ENCODE data around the gene NAV2.

The NAV2 gene

DNA sequence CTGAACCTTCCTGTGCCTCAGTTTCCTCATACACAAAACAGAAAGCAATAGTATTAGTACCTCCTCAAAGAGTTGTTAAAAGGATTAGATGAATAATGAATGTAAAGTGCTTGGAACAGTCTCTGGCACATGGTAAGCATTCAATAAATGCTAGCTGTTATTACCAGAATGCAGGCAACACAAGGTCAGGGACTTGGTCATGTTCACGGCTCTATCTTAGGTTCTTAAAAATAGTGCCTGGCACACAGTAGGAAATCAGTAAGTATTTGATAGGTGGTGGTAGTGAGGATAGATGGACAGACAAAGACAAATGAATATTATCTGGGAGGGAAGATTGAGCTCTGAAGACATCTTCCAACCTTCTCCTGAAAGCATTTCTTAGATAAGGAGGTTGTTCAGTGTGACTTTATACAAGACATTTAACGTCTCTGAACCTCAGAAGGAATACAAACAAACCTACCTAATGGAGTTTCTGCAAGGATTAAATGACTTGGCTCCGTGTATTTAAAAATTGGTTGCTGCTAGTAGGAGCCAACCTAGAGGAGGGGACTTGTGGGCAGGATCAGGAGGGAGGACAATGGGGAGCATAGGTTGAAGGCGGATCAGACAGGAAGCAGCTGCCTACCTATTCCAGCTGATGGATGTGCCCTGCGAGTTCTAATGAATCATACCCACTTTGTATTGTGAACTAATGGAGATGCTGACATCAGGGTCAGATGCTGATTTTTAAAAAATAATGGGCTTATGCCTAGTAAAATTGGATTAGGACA is 353.6 kb downstream of the NAV2 start:
- ATAC-seq: no peak; the same call in 2 of the 3 replicates
- TF ChIP-seq TOX (CRISPR knock-in tag; IDR thresholded peaks at IDR 0.05; ENCODE audit: borderline replicate concordance) (no peak), TCF4 (CRISPR knock-in tag; IDR thresholded peaks at IDR 0.05; ENCODE audit: borderline replicate concordance) (no peak), CSDC2 (CRISPR knock-in tag; IDR thresholded peaks at IDR 0.05) (no peak), GLIS3 (CRISPR knock-in tag; IDR thresholded peaks at IDR 0.05) (no peak), OSR1 (CRISPR knock-in tag; IDR thresholded peaks at IDR 0.05) (no peak), ZFP30 (CRISPR knock-in tag; IDR thresholded peaks at IDR 0.05) (no peak), SNAI2 (CRISPR knock-in tag; IDR thresholded peaks at IDR 0.05) (no peak), ZFP3 (CRISPR knock-in tag; IDR thresholded peaks at IDR 0.05) (no peak), PPARA (CRISPR knock-in tag; IDR thresholded peaks at IDR 0.05; ENCODE audit: borderline replicate concordance) (no peak), PATZ1 (CRISPR knock-in tag; IDR thresholded peaks at IDR 0.05; ENCODE audit: borderline replicate concordance) (no peak), ARNTL (CRISPR knock-in tag; IDR thresholded peaks at IDR 0.05; ENCODE audit: borderline replicate concordance, low read depth) (no peak), BACH2 (CRISPR knock-in tag; IDR thresholded peaks at IDR 0.05; ENCODE audit: borderline replicate concordance) (no peak), ZNF565 (CRISPR knock-in tag; conservative IDR thresholded peaks at IDR 0.05; ENCODE audit: low read depth) (no peak), ZNF8 (CRISPR knock-in tag; IDR thresholded peaks at IDR 0.05) (no peak), ISL1 (CRISPR knock-in tag; IDR thresholded peaks at IDR 0.05) (no peak)
- TF ChIP-seq, protein P1, sequence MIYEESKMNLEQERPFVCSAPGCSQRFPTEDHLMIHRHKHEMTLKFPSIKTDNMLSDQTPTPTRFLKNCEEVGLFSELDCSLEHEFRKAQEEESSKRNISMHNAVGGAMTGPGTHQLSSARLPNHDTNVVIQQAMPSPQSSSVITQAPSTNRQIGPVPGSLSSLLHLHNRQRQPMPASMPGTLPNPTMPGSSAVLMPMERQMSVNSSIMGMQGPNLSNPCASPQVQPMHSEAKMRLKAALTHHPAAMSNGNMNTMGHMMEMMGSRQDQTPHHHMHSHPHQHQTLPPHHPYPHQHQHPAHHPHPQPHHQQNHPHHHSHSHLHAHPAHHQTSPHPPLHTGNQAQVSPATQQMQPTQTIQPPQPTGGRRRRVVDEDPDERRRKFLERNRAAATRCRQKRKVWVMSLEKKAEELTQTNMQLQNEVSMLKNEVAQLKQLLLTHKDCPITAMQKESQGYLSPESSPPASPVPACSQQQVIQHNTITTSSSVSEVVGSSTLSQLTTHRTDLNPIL (CRISPR knock-in tag; IDR thresholded peaks at IDR 0.05; ENCODE audit: low read depth): no peak
- TF ChIP-seq, protein P2, sequence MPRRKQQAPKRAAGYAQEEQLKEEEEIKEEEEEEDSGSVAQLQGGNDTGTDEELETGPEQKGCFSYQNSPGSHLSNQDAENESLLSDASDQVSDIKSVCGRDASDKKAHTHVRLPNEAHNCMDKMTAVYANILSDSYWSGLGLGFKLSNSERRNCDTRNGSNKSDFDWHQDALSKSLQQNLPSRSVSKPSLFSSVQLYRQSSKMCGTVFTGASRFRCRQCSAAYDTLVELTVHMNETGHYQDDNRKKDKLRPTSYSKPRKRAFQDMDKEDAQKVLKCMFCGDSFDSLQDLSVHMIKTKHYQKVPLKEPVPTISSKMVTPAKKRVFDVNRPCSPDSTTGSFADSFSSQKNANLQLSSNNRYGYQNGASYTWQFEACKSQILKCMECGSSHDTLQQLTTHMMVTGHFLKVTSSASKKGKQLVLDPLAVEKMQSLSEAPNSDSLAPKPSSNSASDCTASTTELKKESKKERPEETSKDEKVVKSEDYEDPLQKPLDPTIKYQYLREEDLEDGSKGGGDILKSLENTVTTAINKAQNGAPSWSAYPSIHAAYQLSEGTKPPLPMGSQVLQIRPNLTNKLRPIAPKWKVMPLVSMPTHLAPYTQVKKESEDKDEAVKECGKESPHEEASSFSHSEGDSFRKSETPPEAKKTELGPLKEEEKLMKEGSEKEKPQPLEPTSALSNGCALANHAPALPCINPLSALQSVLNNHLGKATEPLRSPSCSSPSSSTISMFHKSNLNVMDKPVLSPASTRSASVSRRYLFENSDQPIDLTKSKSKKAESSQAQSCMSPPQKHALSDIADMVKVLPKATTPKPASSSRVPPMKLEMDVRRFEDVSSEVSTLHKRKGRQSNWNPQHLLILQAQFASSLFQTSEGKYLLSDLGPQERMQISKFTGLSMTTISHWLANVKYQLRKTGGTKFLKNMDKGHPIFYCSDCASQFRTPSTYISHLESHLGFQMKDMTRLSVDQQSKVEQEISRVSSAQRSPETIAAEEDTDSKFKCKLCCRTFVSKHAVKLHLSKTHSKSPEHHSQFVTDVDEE (CRISPR knock-in tag; IDR thresholded peaks at IDR 0.05): no peak
- TF ChIP-seq, protein P3, sequence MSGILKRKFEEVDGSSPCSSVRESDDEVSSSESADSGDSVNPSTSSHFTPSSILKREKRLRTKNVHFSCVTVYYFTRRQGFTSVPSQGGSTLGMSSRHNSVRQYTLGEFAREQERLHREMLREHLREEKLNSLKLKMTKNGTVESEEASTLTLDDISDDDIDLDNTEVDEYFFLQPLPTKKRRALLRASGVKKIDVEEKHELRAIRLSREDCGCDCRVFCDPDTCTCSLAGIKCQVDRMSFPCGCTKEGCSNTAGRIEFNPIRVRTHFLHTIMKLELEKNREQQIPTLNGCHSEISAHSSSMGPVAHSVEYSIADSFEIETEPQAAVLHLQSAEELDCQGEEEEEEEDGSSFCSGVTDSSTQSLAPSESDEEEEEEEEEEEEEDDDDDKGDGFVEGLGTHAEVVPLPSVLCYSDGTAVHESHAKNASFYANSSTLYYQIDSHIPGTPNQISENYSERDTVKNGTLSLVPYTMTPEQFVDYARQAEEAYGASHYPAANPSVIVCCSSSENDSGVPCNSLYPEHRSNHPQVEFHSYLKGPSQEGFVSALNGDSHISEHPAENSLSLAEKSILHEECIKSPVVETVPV (CRISPR knock-in tag; IDR thresholded peaks at IDR 0.05): no peak
- TF ChIP-seq, protein P4, sequence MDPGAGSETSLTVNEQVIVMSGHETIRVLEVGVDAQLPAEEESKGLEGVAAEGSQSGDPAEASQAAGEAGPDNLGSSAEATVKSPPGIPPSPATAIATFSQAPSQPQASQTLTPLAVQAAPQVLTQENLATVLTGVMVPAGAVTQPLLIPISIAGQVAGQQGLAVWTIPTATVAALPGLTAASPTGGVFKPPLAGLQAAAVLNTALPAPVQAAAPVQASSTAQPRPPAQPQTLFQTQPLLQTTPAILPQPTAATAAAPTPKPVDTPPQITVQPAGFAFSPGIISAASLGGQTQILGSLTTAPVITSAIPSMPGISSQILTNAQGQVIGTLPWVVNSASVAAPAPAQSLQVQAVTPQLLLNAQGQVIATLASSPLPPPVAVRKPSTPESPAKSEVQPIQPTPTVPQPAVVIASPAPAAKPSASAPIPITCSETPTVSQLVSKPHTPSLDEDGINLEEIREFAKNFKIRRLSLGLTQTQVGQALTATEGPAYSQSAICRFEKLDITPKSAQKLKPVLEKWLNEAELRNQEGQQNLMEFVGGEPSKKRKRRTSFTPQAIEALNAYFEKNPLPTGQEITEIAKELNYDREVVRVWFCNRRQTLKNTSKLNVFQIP (CRISPR knock-in tag; IDR thresholded peaks at IDR 0.05; ENCODE audit: borderline replicate concordance, low read depth): no peak

GRCh38 chr11:20066783-20067156 is 354.1 kb downstream of the NAV2 start:
- no peak for ATAC-seq
- TF ChIP-seq OSR1 (CRISPR knock-in tag; IDR thresholded peaks at IDR 0.05): no peak
- no peak for TF ChIP-seq PPARA (CRISPR knock-in tag; IDR thresholded peaks at IDR 0.05; ENCODE audit: borderline replicate concordance)
- TF ChIP-seq, protein P4 (CRISPR knock-in tag; IDR thresholded peaks at IDR 0.05; ENCODE audit: borderline replicate concordance, low read depth): no peak
- TF ChIP-seq ARNTL (CRISPR knock-in tag; IDR thresholded peaks at IDR 0.05; ENCODE audit: borderline replicate concordance, low read depth): no peak
- no peak for TF ChIP-seq ZNF565 (CRISPR knock-in tag; conservative IDR thresholded peaks at IDR 0.05; ENCODE audit: low read depth)
- no peak for TF ChIP-seq TOX (CRISPR knock-in tag; IDR thresholded peaks at IDR 0.05; ENCODE audit: borderline replicate concordance)

Measured in SK-N-SH treated with all-trans-retinoic acid at 6 μM for 48 hours (cell line).